Testis (tissue), 2 donors: ENCODE data around the gene MARCHF3.

Experiments used
- CTCF ChIP-seq, 3 experiments: fragments of 450-650 bp in 2 of 3; fragments of 200-600 bp in 1 of 3; sonication (generic) in 1 of 3; IDR thresholded peaks; one replicate each; pipeline ENCODE4 v1.5.1; 2016 to 2019; ENCODE audit warnings: antibody characterized with exemption in 3 of 3, mild to moderate bottlenecking in 2 of 3, moderate library complexity in 1 of 3
- POLR2A ChIP-seq: fragments of 450-650 bp; IDR thresholded peaks from one replicate; pipeline ENCODE4 v1.6.1; 2017; ENCODE audit warnings: antibody characterized with exemption, mild to moderate bottlenecking, moderate library complexity

GRCh38 chr5:127008300-127008975 is 21.9 kb downstream of the MARCHF3 start:
- TF ChIP-seq CTCF (IDR thresholded peaks at IDR 0.05) (no peak), POLR2A (no peak)
